Measurements from ENCODE around the gene AMOT.

AMOT gene

GRCh38 chrX:112835019-112835418 is 5.6 kb downstream of the AMOT start:
- no peak for DNase-seq

- DNase-seq = no peak
Measured at GRCh38 chrX:112834031-112834845, 6.4 kb downstream of the AMOT start.

GRCh38 chrX:112832481-112833095 is 8.0 kb downstream of the AMOT start:
- DNase-seq = no peak

- DNase-seq = no peak
Measured at GRCh38 chrX:112830540-112830939, 10.1 kb downstream of the AMOT start.

- DNase-seq = no peak
Measured at GRCh38 chrX:112827292-112827903, 13.2 kb downstream of the AMOT start.

- no peak for DNase-seq
Measured at GRCh38 chrX:112826023-112826422, 14.6 kb downstream of the AMOT start.

- no peak for DNase-seq
Measured at GRCh38 chrX:112822892-112823291, 17.7 kb downstream of the AMOT start.

GRCh38 chrX:112820364-112821268 is 20.0 kb downstream of the AMOT start:
- no peak for DNase-seq

GRCh38 chrX:112819813-112820212 is 20.8 kb downstream of the AMOT start:
- DNase-seq = no peak

- no peak for DNase-seq
Measured at GRCh38 chrX:112819008-112819640, 21.5 kb downstream of the AMOT start.

- no peak for DNase-seq
Measured at GRCh38 chrX:112818114-112819007, 22.3 kb downstream of the AMOT start.

GRCh38 chrX:112816908-112817307 is 23.7 kb downstream of the AMOT start:
- DNase-seq = no peak

- no peak for DNase-seq
Measured at GRCh38 chrX:112814496-112814895, 26.1 kb downstream of the AMOT start.

- no peak for DNase-seq
Measured at GRCh38 chrX:112812741-112813140, 27.9 kb downstream of the AMOT start.

- DNase-seq = no peak
Measured at GRCh38 chrX:112808651-112809195, 31.9 kb downstream of the AMOT start.

GRCh38 chrX:112808007-112808406 is 32.6 kb downstream of the AMOT start:
- DNase-seq = no peak

- no peak for DNase-seq
Measured at GRCh38 chrX:112803060-112803459, 37.6 kb downstream of the AMOT start.

- no peak for DNase-seq
Measured at GRCh38 chrX:112802541-112802940, 38.1 kb downstream of the AMOT start.

GRCh38 chrX:112800971-112801775 is 39.5 kb downstream of the AMOT start:
- DNase-seq = no peak

- DNase-seq = no peak
Measured at GRCh38 chrX:112799425-112799824, 41.2 kb downstream of the AMOT start.
